GM19193 (cell line): Measurements from ENCODE around the gene SKI.

Experiments
- POLR2A ChIP-seq: IDR thresholded peaks from 4 replicates; pipeline ENCODE4 v1.6.1; 2011; ENCODE audit not compliant: insufficient read depth, insufficient read length; ENCODE audit errors: extremely low read depth

The SKI gene

DNA sequence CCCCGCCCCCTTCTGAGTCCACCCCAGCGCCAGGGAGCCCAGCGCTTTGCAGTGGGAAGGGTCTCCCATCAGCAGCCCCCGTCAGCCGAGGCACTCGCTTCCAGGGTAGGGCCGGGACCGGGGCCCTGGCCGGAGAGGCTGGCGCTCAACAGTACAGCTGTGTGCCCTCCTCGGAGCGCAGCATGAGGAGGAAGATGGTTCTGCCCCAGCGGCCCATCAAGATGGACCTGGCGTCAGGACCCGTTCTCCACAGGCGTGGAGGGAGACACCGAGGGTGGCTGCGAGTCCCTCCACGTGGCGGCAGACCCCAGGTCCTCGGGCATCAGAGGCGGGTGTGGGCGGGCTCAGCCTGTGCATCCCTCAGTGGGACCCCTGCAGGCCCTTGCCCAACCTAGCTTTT is 109.0 kb downstream of the SKI start:
- TF ChIP-seq POLR2A: no peak

DNA sequence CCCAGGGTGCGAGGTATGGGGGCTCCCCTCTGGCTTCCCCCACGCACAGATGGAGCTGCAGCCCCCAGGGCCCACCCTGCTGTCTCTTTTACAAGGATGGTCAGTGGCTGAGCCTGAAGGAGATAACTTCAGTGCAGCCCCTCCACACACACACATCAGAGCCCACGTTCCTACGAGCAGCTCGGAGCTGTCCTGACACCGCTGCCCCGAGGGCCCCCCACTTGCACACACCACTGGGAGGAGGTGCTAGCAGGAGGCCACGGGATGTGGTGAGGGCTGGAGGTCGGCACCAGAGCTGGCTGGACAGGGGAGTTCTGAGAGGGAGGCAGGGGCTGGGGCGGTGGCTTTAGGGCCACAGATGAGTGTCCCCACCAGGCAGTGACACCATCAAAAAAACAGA is 109.4 kb downstream of the SKI start:
- TF ChIP-seq POLR2A: no peak

DNA sequence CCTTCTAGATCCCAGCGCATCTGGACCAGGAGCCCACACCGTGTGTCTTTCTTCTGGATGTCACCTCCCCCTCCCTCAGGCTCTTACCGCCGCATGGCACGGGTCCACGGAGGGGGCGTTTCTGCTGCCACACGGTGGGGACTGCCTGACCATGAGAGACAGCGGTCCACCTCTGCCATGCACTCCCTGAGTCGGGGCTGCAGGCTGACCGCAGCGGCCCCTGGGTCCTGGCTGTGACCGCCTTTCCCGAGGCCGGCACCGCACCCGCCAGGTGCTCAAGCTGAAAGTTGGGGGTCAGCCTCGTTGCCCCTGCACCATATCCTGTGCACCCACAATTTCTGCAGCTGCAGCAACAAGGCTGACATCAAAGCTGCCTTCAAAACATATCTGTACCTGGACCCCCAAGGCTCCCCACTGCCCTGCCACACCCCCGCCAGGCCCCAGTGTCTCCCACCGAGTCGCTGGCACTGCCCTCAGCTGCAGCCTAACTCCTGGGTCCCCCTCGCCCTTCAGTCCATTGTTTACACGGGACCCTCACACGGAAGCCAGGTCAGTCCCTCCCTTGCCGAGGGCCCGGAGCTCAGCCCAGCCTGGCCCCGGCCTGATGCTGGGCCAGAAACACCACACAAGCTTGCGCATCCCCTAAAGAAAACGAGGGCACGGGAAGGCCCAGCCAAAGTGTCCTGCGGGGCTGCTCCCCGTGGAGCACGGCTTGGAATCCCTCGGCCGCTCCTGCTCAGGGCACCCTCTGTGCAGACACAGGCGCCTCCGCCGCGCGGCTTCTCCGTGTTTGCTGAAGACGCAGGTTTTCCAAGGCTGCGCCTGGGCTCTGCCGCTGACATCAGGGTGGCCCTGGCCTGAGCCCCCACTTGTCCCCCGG is 111.3 kb downstream of the SKI start:
- no peak for TF ChIP-seq POLR2A

DNA sequence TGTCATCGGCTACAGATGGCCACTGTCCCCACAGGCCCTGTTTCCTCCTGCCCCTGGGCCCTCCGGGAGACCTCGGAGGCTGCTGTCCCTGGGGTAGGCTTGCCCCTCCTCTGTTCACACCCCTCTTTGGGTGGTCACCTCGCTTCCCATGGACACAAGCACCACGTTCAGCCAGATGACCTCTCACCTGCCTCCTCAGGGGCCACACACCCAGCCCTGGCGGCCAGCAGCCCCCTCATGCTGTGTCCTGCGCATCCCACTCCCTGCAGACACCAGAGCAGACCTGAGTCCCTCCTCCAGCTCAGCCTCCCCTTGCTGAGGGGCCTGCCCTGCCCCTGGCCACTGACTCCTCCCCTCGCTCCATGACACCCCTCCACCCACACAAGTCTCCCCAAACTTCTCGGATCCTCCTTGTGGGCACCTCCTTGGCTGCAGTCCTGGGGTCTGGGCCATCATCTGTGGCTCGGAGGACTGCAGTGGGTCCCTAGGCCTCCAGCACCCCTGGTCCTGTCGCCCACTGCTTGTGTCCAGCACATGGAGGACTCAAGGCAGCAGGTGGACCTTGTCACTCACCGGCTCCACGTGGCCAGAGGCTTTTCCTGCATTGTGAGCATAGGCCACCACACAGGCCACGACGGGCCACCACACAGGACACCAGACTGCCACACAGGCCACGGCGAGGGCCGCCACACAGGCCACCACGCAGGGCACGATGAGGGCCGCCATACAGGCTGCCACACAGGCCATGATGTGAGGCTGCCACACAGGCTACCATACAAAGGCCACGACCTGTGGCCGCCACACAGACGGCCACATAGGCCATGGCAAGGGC is 112.2 kb downstream of the SKI start:
- no peak for TF ChIP-seq POLR2A

DNA sequence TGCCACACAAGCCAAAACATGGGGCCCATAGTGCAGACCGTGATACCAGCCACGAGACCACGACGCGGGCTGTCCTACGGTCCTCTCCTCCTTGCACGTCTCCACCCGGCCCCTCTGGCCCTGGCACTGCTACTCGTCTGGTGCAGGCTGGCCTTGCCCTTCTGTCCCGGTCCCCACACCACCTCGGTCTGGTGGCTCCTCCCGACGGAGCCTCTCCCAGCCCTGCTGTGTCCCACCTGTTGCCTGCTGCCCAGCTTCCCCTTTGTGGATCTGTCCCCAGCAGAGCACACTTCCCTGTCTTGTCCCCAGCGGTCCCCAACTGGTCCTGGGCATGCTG is 112.8 kb downstream of the SKI start:
- no peak for TF ChIP-seq POLR2A

DNA sequence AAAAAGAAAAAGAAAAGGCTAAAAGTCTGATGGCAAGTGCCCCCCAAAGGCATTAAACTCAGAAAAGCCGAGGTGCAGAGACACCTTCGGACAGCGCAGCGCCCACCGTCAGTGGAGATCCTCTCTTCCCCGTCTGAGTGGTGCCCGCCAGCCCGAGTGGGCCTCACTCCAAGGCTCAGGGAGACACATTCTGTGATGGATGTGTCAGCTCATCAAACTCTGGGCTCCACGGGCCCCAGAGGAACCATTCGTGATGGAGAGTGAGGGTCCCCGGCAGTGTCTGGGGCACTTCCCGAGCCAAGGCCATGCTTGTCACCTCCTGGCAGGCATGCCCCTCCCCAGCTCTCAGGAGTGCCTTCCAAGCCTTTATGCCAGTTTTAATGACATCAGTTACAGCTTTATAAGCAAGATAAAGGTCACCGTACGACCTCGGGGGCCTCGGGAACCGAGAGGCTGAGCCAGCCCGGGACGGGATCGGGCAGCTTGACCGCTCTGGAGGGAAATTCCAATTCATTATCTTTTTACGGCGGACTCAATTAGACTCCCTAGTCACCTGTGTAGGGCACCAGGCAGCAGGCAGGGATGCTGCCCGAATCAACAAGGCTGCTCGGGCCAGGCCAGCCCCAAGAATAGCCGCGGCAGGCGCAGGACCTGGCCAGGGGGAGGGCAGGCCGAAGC is 113.7 kb downstream of the SKI start:
- no peak for TF ChIP-seq POLR2A

DNA sequence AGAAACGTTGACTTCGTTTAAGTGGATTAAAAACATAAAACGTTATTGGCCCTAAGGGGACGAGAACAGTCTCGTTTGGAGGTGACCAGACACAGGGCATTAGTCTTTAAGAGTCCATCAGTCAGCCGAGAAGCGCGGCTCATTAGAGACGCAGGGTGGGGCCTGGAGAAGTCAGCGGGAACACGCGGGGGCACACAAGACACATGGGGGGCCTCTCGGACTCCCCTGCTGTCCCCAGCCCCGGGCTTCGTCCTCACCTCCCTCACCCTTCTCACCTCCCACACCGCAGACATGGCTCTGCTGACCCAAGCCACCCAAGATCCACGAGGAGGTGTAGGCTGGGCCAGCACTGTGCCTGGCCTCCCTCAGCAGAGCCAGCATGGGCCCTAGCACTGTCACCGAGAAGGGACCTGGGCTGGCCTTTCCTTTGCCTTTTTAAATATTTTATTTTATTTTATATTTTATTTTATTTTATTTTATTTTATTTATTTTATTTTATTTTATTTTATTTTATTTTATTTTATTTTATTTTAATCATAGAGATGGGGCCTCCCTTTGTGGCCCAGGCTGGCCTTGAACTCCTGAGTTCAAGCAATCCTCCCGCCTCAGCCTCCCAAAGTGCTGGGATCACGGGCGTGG is 114.4 kb downstream of the SKI start:
- TF ChIP-seq POLR2A: no peak

DNA sequence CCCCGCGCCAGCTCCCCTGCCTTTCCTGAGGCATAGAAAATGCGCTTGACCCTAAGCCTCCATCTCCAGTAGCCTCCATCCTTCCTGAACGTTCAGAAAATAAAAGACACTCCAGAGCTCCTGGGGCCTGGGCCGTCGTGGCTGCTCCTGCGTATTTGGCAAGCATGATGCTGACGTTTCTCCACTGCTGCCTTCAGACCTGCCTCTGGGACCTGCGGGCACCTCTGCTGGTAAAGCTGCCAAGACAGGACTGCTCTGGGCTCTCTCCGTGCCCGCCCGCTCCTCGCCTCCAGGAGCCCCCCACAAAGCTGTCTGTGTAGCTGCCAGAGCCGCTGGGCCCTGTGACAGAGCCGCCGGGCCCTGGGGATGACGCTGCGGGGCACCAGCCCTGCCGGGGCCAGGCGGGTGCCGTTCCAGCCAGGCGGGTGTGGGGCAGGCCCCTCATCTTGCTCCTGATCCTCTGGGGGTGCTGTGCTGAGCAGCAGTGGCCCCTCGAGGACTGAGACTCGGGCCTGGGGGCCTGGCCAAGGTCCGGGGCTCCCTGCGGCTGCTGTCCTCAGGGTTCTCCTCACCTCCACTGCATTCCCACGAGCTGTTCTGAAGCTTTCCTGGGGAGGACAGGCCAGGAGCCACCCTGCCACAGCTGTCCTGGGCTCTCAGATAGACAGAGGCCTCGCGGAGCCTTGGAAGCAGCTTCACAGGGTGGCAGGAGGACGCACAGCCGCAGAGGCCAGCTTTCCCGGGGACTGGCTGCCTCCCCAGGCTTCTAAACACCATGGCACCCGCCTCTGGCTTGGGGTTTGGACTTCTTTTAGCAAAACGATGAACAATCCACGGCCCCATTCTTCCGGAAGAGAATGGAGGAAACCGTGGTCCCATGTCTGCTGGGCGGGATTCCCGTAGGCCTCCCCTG is 115.2 kb downstream of the SKI start:
- no peak for TF ChIP-seq POLR2A

DNA sequence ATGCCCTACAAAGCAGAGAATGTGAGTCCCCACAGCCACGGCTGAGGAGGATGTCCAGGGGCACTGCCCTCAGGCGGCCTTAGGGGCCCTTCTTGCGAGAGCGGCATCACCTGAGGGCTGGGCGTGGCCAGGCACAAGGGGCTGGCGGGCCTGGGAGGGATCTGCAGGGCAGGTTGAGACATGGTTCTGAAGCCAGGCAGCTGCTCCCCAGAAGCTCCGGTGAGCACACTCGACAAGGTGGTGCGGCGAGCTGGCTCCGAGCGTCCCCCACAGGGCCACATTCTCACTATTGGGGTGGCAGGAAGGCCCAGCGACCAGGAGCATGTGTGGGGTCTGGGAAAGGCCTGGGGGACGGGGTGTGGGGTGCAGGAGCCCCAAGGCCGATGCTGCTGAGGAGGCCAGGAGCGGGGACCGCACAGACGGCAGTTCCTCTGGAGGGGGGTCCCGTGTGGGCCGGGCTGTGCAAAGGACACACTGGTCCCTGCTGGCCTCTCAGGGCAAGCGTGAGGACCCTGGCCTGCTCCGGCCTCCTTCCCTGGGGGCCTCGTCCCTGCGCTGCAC is 116.1 kb downstream of the SKI start:
- no peak for TF ChIP-seq POLR2A

DNA sequence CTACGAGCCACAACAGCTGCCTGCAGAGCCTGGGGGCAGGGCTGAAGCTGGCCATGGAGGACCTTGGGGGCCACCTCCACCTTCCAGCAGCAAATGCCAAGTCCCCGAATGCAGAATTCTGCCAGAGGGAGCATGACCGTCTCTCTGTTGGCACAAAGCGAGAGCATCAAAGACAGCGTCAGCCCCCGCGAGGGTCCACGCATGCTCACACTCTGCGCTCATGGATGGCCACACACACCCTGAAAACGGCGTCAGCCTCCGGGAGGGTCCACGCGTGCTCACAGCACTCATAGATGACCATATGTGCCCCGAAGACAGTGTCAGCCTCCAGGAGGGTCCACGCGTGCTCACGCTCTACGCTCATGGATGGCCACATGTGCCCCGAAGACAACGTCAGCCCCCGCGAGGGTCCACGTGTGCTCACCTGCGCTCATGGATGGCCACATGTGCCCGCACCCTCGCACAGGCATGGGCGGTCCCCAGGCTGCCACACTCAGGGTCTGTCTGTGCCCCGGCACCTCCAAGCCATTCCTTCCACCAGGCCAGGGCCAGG is 116.7 kb downstream of the SKI start:
- TF ChIP-seq POLR2A: no peak

DNA sequence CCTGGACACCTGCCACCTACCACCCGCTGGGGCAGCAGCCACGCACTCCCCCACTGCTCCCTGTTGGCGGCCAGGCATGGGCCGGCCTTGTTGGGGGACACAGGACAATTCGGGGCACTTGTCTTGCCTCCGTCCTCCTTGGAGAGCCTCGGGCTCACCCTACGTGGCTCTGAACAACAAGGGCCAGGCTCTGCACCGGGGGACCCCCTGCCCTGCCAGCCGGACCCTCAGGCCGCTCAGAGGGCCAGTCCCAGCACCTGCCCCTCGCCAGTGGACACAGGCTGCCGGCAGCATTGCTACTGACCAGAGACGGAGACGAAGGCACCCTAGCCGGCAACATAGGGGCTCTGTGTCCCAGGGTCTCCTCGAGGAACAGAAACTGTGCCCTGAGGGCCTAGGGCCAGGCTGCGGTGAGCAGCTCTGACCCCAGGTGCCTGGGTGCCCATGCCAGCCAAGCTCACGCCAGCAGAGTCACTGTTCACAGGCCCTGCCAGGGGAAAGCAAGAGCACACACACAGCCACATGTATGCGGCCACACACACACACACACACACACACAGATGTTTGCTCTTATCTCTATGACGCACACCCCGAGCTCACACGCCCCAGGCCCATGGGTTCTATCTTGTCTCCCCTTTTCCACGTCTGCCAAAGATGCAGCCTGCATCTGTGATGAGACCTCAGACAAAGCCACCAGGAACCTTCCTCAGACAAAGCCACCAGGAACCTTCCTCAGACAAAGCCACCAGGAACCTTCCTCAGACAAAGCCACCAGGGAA is 117.4 kb downstream of the SKI start:
- TF ChIP-seq POLR2A: no peak

DNA sequence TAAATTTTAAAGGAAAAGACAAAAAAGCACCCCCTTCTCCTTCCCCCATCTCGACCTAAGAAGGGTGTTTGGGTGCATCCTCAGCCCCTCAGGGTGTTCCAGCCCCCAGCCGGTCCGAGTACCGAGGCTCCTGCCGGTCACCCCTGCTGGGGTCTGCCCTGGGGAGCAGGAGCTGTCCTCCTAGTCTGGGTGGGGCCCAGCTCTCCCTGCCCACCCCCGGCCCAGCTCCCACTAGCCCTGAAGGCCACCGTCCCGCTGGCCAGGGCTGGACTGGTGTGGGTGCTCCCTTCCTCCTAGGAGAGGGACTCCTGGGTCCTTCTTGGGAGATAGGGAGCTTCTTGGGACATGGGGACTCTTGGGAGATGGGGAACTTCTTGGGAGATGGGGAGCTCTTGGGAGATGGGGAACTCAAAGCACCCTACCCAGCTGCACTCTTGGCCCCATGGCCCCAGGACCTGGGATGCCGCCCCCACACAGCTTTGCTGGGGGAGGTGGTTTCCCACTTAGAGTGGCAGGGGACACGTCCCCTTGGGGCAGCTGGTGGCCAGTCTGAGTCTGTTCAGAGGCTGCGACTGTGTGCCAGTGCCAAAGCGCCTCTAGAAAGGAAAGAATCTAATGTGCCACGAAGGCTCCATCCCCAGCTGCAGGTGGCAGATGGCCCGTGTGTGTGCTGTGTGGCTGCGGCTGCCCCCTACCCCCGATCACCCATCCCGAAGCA is 118.7 kb downstream of the SKI start:
- no peak for TF ChIP-seq POLR2A
